Measurements from ENCODE around the gene GJC2. TPM values are rescaled to one million over a fixed set of nuclear protein-coding genes. Genes with fewer than 3 reads are reported as not detected.
A peak's percentile ranks its signal among the peaks of the same experiment; 100 is the strongest.

Gene GJC2
- total RNA-seq, 1 experiment from 2014 or later: 1.5 TPM

DNA sequence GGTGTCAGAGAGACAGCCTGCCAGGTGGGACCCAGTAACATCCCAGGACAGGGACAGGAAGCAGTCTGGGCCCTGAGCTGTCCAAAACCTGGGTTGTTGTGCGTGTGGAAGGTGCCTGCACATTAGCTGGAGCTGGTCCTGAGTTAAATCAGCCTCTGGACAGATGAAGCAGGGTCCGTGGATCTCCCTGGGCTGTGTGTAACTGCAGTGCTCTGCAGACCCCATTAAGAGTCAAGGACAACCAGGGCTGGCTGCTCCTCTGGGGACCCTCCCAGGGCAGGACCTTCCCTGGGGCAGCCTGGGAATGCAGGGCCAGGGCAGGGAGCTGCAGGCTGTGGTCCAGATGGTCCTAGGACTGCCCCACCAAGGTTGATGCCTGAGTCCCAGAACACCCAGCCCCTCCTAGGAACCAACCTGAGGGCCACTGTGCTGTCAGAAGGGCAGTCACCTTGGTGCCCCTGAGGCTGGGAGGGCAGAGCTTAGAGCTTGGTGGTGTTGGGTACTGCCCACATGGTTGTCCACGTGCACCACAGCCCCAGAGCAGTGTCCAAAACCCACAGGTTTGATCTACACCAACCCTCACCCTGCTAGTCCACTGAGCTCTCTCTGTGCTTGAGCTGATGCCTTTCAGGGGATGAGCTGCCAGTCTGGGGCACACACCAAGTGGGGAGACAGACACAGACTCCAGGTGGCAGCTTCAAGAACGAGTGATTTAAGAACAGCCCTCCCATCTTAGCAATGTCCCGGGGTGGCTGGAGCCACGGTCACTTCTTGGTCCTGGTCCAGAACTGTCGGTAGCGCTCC lies 43.5 kb upstream of the GJC2 start:
- TF ChIP-seq, protein P1, sequence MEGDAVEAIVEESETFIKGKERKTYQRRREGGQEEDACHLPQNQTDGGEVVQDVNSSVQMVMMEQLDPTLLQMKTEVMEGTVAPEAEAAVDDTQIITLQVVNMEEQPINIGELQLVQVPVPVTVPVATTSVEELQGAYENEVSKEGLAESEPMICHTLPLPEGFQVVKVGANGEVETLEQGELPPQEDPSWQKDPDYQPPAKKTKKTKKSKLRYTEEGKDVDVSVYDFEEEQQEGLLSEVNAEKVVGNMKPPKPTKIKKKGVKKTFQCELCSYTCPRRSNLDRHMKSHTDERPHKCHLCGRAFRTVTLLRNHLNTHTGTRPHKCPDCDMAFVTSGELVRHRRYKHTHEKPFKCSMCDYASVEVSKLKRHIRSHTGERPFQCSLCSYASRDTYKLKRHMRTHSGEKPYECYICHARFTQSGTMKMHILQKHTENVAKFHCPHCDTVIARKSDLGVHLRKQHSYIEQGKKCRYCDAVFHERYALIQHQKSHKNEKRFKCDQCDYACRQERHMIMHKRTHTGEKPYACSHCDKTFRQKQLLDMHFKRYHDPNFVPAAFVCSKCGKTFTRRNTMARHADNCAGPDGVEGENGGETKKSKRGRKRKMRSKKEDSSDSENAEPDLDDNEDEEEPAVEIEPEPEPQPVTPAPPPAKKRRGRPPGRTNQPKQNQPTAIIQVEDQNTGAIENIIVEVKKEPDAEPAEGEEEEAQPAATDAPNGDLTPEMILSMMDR (IDR thresholded peaks at IDR 0.05; ENCODE audit: insufficient read depth in 1 of 2, low read depth in 1 of 2, low read length in 1 of 2, severe bottlenecking in 1 of 2, unreplicated experiment in 1 of 2): no peak
- intact Hi-C loops (cut with micrococcal nuclease; ENCODE audit: unreplicated experiment): loop anchor here (10.0 kb wide), 1 partner anchor 621 kb away; no protein-coding TSS in a partner anchor

GRCh38 chr1:228106800-228107054 lies 43.0 kb upstream of the GJC2 start:
- intact Hi-C loops (cut with micrococcal nuclease; ENCODE audit: unreplicated experiment): loop anchor here (10.0 kb wide), 1 partner anchor 622 kb away; no protein-coding TSS in a partner anchor
- BruUV-seq (replicated peaks): no TSS peak
- Mint-ChIP-seq H3K27ac (ENCODE audit: unreplicated experiment) (no peak overlapping the region), H3K27me3 (ENCODE audit: insufficient read depth, unreplicated experiment) (no peaks in the 10 kb centered on the region), H3K4me1 (ENCODE audit: low read depth, unreplicated experiment) (peaks cover 15% of the 10 kb centered on the region), H3K36me3 (ENCODE audit: insufficient read depth, unreplicated experiment) (peaks cover 43% of the 10 kb centered on the region), H3K9me3 (ENCODE audit: unreplicated experiment) (no peaks in the 10 kb centered on the region), H3K4me3 (ENCODE audit: unreplicated experiment) (no peak overlapping the region)
- TF ChIP-seq, protein P1 (IDR thresholded peaks at IDR 0.05; ENCODE audit: insufficient read depth in 1 of 2, low read depth in 1 of 2, low read length in 1 of 2, severe bottlenecking in 1 of 2, unreplicated experiment in 1 of 2): no peak
- Histone ChIP-seq H3K9me3 (no peaks in the 10 kb centered on the region), H3K27me3 (replicated peaks; ENCODE audit: control insufficient read depth, insufficient read depth, low read length) (no peaks in the 10 kb centered on the region), H3K36me3 (ENCODE audit: control insufficient read depth, insufficient read depth, low read length) (no peaks in the 10 kb centered on the region), H3K4me1 (peaks cover 22% of the 10 kb centered on the region), H3K4me3 (ENCODE audit: low read depth, low read length) (no peak overlapping the region)
- ChIA-PET CTCF (interaction anchor here (0.6 kb wide), 1 partner anchor 318 kb away, joined by 3 read pairs; no protein-coding TSS in a partner anchor), POLR2A (interaction anchor here (0.8 to 0.9 kb wide), 2 partner anchors 15 to 24 kb away, joined by 3 read pairs; partner anchors contain the start of gene ARF1)
- DNase-seq: no peak

More for the DNA sequence above, 43.5 kb upstream of the GJC2 start:
- H3K9me3 ChIP-seq: no peaks in the 10 kb centered on the region
- POLR2A ChIA-PET: interaction anchor here (0.8 to 0.9 kb wide), 2 partner anchors 15 to 24 kb away, joined by 3 read pairs; partner anchors contain the start of gene ARF1
- H3K27me3 Mint-ChIP-seq (ENCODE audit: insufficient read depth, unreplicated experiment): no peaks in the 10 kb centered on the region
- peaks cover 19% of the 10 kb centered on the region for H3K4me1 Mint-ChIP-seq (ENCODE audit: low read depth, unreplicated experiment)
- peaks cover 47% of the 10 kb centered on the region for H3K36me3 Mint-ChIP-seq (ENCODE audit: insufficient read depth, unreplicated experiment)
- no peaks in the 10 kb centered on the region for H3K9me3 Mint-ChIP-seq (ENCODE audit: unreplicated experiment)
- H3K4me1 ChIP-seq: peaks cover 27% of the 10 kb centered on the region
- CTCF ChIA-PET: interaction anchor here (0.6 kb wide), 1 partner anchor 318 kb away, joined by 3 read pairs; no protein-coding TSS in a partner anchor
- H3K27ac Mint-ChIP-seq (ENCODE audit: unreplicated experiment): no peak overlapping the region
- no peaks in the 10 kb centered on the region for H3K27me3 ChIP-seq (replicated peaks; ENCODE audit: control insufficient read depth, insufficient read depth, low read length)
- no peaks in the 10 kb centered on the region for H3K36me3 ChIP-seq (ENCODE audit: control insufficient read depth, insufficient read depth, low read length)
- H3K4me3 ChIP-seq (ENCODE audit: low read depth, low read length): no peak overlapping the region
- no peak for DNase-seq
- H3K4me3 Mint-ChIP-seq (ENCODE audit: unreplicated experiment): no peak overlapping the region
- no TSS peak for BruUV-seq (replicated peaks)

DNA sequence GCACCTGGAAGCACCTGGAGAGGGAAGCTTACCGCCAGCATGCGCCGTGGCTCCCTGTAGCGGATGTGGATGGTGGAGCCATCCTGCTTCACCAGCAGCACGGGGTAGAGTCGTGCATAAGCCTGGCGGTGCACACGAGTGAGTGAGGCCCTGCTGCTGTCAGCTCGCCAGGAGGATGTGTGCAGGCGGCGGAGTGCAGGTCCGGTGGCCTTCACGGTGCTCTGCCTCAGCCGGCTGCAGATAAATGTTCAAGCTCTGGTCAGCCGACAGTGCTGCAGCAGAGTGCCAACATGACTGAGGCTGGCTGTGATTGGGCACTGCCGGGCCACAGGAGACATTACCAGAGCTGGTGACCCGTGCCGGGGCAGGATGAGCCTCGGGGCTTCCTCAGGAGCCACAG lies 42.1 kb upstream of the GJC2 start:
- H3K36me3 Mint-ChIP-seq (ENCODE audit: insufficient read depth, unreplicated experiment): peaks cover 41% of the 10 kb centered on the region
- TF ChIP-seq, protein P1 (IDR thresholded peaks at IDR 0.05; ENCODE audit: insufficient read depth in 1 of 2, low read depth in 1 of 2, low read length in 1 of 2, severe bottlenecking in 1 of 2, unreplicated experiment in 1 of 2): no peak
- no peaks in the 10 kb centered on the region for H3K9me3 Mint-ChIP-seq (ENCODE audit: unreplicated experiment)
- Histone ChIP-seq H3K9me3 (no peaks in the 10 kb centered on the region), H3K4me1 (peaks cover 22% of the 10 kb centered on the region), H3K36me3 (ENCODE audit: control insufficient read depth, insufficient read depth, low read length) (no peaks in the 10 kb centered on the region), H3K27me3 (replicated peaks; ENCODE audit: control insufficient read depth, insufficient read depth, low read length) (no peaks in the 10 kb centered on the region), H3K4me3 (ENCODE audit: low read depth, low read length) (no peak overlapping the region)
- H3K27ac Mint-ChIP-seq (ENCODE audit: unreplicated experiment): no peak overlapping the region
- peak overlapping the region; percentile 99 for H3K4me3 Mint-ChIP-seq (ENCODE audit: unreplicated experiment)
- BruUV-seq (replicated peaks): no TSS peak
- H3K4me1 Mint-ChIP-seq (ENCODE audit: low read depth, unreplicated experiment): peaks cover 15% of the 10 kb centered on the region
- CTCF ChIA-PET: no interaction called here
- intact Hi-C loops (cut with micrococcal nuclease; ENCODE audit: unreplicated experiment): loop anchor here (2.0 to 10.0 kb wide), 2 partner anchors 25 to 623 kb away; partner anchors contain the start of gene ARF1
- POLR2A ChIA-PET: no interaction called here
- no peaks in the 10 kb centered on the region for H3K27me3 Mint-ChIP-seq (ENCODE audit: insufficient read depth, unreplicated experiment)
- no peak for DNase-seq

All from Caco-2 (cell line).